Lower leg skin (tissue), 3 donors: ENCODE measurements around the gene CSH2.
"Not testable (repeated sequence)": the region's sequence is repeated elsewhere in the genome, so short reads cannot be mapped to it uniquely, and the experiment has no call there.

ENCODE experiments used
- POLR2A ChIP-seq, 2 donors: fragments of 450-650 bp; IDR thresholded peaks; one replicate each; pipeline ENCODE4 v1.6.1; 2016 to 2017; ENCODE audit warnings: antibody characterized with exemption in 2 of 2, mild to moderate bottlenecking in 1 of 2, moderate library complexity in 1 of 2
- TF ChIP-seq, protein P1 (sequence below), 3 donors: fragments of 450-650 bp; IDR thresholded peaks; one replicate each; pipeline ENCODE4 v1.5.1; 2016; ENCODE audit warnings: antibody characterized with exemption in 3 of 3, mild to moderate bottlenecking in 3 of 3, moderate library complexity in 2 of 3

GRCh38 chr17:63907161-63907778, 33.8 kb upstream of the CSH2 start:
- not testable (repeated sequence) for TF ChIP-seq POLR2A (IDR thresholded peaks at IDR 0.05)
- TF ChIP-seq, protein P1, sequence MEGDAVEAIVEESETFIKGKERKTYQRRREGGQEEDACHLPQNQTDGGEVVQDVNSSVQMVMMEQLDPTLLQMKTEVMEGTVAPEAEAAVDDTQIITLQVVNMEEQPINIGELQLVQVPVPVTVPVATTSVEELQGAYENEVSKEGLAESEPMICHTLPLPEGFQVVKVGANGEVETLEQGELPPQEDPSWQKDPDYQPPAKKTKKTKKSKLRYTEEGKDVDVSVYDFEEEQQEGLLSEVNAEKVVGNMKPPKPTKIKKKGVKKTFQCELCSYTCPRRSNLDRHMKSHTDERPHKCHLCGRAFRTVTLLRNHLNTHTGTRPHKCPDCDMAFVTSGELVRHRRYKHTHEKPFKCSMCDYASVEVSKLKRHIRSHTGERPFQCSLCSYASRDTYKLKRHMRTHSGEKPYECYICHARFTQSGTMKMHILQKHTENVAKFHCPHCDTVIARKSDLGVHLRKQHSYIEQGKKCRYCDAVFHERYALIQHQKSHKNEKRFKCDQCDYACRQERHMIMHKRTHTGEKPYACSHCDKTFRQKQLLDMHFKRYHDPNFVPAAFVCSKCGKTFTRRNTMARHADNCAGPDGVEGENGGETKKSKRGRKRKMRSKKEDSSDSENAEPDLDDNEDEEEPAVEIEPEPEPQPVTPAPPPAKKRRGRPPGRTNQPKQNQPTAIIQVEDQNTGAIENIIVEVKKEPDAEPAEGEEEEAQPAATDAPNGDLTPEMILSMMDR (IDR thresholded peaks at IDR 0.05): not testable (repeated sequence)
